HG03066 (cell line): Measurements from ENCODE around the gene COX4I2.
"Not testable (repeated sequence)": the region's sequence is repeated elsewhere in the genome, so short reads cannot be mapped to it uniquely, and the experiment has no call there.

ENCODE experiments used
- ATAC-seq: cut with Tn5 transposase; IDR thresholded peaks from one replicate; pipeline ENCODE4 v1.9.1; 2021; ENCODE audit warnings: low read depth; ENCODE audit not compliant: unreplicated experiment

The COX4I2 gene

GRCh38 chr20:31637660-31638059, at the start of gene COX4I2:
COX4I2 (plus strand) TSS chr20:31637912; CDS start chr20:31639018, 1,106 bp downstream.
- ATAC-seq: no peak

- ATAC-seq: no peak
Observed at GRCh38 chr20:31590717-31591225, 46.9 kb upstream of the COX4I2 start.

- ATAC-seq: no peak
Observed at GRCh38 chr20:31593221-31594001, 44.3 kb upstream of the COX4I2 start.

GRCh38 chr20:31594002-31594557, 43.6 kb upstream of the COX4I2 start:
- ATAC-seq: no peak

- ATAC-seq: no peak
Observed at GRCh38 chr20:31594558-31595379, 42.9 kb upstream of the COX4I2 start.

- no peak for ATAC-seq
Observed at GRCh38 chr20:31595380-31595653, 42.4 kb upstream of the COX4I2 start.

- no peak for ATAC-seq
Observed at GRCh38 chr20:31595654-31596411, 41.9 kb upstream of the COX4I2 start.

- ATAC-seq: not testable (repeated sequence)
Observed at GRCh38 chr20:31596412-31596715, 41.3 kb upstream of the COX4I2 start.

GRCh38 chr20:31596831-31597480, 40.8 kb upstream of the COX4I2 start:
- no peak for ATAC-seq

- no peak for ATAC-seq
Observed at GRCh38 chr20:31597481-31597855, 40.2 kb upstream of the COX4I2 start.

- ATAC-seq: no peak
Observed at GRCh38 chr20:31602431-31602778, 35.3 kb upstream of the COX4I2 start.

GRCh38 chr20:31602779-31603441, 34.8 kb upstream of the COX4I2 start:
- ATAC-seq: no peak

- ATAC-seq: no peak
Observed at GRCh38 chr20:31603822-31604566, 33.7 kb upstream of the COX4I2 start.

- no peak for ATAC-seq
Observed at GRCh38 chr20:31604567-31605030, 33.1 kb upstream of the COX4I2 start.

- ATAC-seq: peak; percentile 90
Observed at GRCh38 chr20:31605031-31605901, 32.4 kb upstream of the COX4I2 start, which contains the start of gene ID1. ID1 (plus strand) TSS chr20:31605289; CDS start chr20:31605388, 99 bp downstream.

GRCh38 chr20:31605902-31606803, 31.6 kb upstream of the COX4I2 start:
- ATAC-seq: no peak
